ENCODE data around the gene PNPLA8. TPM values are rescaled to one million over a fixed set of nuclear protein-coding genes. Genes with fewer than 3 reads are reported as not detected.

PNPLA8 gene
- total RNA-seq, 2 donors from 2014 or later = 14.1 to 28.8 TPM

DNA sequence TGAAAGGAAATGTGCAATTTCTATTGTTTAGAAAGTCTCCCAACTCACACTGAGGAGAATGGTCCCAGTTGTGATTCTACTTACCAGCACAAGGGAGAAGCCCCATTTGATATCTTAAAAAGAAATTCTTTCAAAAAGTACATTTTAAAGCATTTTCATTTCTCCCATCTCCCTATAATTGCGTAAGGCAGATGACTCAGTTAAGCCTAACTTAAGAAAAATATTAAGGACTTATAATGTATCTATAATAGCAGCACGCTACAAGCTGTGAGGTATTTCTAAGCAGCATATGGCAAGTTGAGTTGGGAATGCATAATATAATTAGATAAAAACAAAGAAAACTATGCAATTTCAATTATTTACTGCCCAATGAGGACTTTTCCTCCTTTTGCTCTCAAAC lies 61.2 kb downstream of the PNPLA8 start:
- Histone ChIP-seq H3K9me3 (no peaks in the 10 kb centered on the region), H3K27ac (no peak overlapping the region), H3K4me1 (no peaks in the 10 kb centered on the region), H3K36me3 (no peaks in the 10 kb centered on the region), H3K9ac (ENCODE audit: low read depth in 2 of 2, low read length in 2 of 2) (no peak overlapping the region), H3K4me3 (no peak overlapping the region), H3K27me3 (no peaks in the 10 kb centered on the region)
- TF ChIP-seq, protein P1, sequence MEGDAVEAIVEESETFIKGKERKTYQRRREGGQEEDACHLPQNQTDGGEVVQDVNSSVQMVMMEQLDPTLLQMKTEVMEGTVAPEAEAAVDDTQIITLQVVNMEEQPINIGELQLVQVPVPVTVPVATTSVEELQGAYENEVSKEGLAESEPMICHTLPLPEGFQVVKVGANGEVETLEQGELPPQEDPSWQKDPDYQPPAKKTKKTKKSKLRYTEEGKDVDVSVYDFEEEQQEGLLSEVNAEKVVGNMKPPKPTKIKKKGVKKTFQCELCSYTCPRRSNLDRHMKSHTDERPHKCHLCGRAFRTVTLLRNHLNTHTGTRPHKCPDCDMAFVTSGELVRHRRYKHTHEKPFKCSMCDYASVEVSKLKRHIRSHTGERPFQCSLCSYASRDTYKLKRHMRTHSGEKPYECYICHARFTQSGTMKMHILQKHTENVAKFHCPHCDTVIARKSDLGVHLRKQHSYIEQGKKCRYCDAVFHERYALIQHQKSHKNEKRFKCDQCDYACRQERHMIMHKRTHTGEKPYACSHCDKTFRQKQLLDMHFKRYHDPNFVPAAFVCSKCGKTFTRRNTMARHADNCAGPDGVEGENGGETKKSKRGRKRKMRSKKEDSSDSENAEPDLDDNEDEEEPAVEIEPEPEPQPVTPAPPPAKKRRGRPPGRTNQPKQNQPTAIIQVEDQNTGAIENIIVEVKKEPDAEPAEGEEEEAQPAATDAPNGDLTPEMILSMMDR (IDR thresholded peaks at IDR 0.05) = no peak
- no peak for DNase-seq
- intact Hi-C loops (cut with DNase I) = no loop called here

DNA sequence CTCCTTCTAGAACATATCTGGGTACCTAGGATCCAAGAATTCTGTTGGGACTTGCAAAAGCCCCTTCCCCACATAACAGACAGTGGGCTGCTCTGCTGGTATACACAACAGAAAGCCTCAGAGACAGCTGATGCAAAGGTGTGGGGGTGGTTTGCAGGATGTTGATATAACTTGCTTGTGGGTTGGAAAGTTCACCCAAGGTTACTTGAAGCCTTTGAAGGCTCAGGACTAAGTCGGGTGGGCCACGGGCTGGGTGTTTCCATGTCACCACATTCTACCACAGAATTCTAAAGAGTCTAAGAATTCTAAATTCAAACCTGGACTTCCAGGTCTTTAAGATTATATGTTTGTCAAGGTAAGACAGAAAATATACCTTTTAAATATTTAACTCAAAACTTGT lies 62.3 kb downstream of the PNPLA8 start:
- TF ChIP-seq, protein P1 (IDR thresholded peaks at IDR 0.05) = no peak
- no peaks in the 10 kb centered on the region for H3K9me3 ChIP-seq
- no peak overlapping the region for H3K9ac ChIP-seq (ENCODE audit: low read depth in 2 of 2, low read length in 2 of 2)
- H3K27ac ChIP-seq = no peak overlapping the region
- H3K4me1 ChIP-seq = no peaks in the 10 kb centered on the region
- intact Hi-C loops (cut with DNase I) = no loop called here
- no peaks in the 10 kb centered on the region for H3K27me3 ChIP-seq
- no peak overlapping the region for H3K4me3 ChIP-seq
- H3K36me3 ChIP-seq = no peaks in the 10 kb centered on the region
- no peak for DNase-seq

DNA sequence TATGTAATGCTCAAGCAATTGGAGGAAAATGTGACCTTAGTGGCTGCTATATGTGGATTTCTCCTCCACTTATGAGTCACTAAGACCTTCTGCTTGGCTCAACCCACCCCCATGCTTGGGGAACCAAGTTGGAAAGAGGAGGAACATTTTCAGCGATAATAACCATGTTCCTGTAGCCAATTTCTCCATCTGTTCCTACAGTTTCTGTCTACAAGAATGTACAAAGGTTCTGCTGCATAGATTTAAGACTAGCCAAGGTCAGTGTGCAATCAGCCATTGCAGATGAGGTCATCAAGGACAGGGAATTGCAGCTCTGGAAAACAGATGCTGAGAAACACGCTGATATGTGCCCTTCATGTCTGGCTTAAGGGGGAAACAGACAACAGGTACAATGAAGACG lies 64.1 kb downstream of the PNPLA8 start:
- Histone ChIP-seq H3K36me3 (no peaks in the 10 kb centered on the region), H3K4me1 (no peaks in the 10 kb centered on the region), H3K27me3 (peaks cover 12% of the 10 kb centered on the region), H3K27ac (no peak overlapping the region), H3K9me3 (no peaks in the 10 kb centered on the region), H3K4me3 (no peak overlapping the region), H3K9ac (ENCODE audit: low read depth in 2 of 2, low read length in 2 of 2) (no peak overlapping the region)
- DNase-seq = no peak
- TF ChIP-seq, protein P1 (IDR thresholded peaks at IDR 0.05) = no peak
- intact Hi-C loops (cut with DNase I) = no loop called here

GRCh38 chr7:108460964-108461363 lies 65.0 kb downstream of the PNPLA8 start:
- Histone ChIP-seq H3K9me3 (no peaks in the 10 kb centered on the region), H3K9ac (ENCODE audit: low read depth in 2 of 2, low read length in 2 of 2) (no peak overlapping the region), H3K27ac (no peak overlapping the region), H3K36me3 (no peaks in the 10 kb centered on the region), H3K4me3 (no peak overlapping the region), H3K27me3 (peaks cover 19% of the 10 kb centered on the region), H3K4me1 (no peaks in the 10 kb centered on the region)
- DNase-seq = no peak
- TF ChIP-seq, protein P1 (IDR thresholded peaks at IDR 0.05) = no peak
- intact Hi-C loops (cut with DNase I) = no loop called here

DNA sequence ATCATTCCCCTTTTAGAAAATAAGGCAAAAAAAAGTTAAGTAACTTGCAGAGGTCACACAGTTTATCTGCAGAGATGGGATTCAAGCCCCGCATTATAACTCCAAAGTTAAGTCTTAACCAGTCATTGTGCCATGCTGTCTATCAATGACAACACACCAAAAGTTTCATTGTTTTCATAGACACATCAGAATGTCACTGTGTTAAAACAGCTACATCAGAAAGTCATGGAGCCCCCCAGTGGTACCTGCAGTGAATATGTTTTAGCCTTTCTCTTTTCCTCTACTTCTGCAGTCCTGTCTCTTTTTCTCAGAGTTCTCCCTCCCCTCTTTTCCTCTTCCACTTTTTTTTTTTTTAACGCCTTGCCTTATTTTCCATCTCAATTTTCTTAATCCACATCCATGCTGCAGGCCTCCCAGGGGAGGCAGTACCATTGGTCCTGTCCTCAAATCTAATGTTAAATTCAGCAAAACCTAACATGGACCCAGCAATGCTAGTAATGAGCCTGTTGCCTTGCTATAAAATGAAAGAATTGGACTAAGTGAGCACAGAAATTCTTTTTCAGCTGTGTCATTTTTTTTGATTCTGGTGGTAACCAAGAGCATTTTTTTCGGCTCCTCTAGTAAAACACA lies 65.9 kb downstream of the PNPLA8 start:
- Histone ChIP-seq H3K9ac (ENCODE audit: low read depth in 2 of 2, low read length in 2 of 2) (no peak overlapping the region), H3K27ac (no peak overlapping the region), H3K36me3 (no peaks in the 10 kb centered on the region), H3K4me1 (peaks cover 3% of the 10 kb centered on the region), H3K4me3 (no peak overlapping the region), H3K27me3 (peaks cover 28% of the 10 kb centered on the region), H3K9me3 (no peaks in the 10 kb centered on the region)
- TF ChIP-seq, protein P1 (IDR thresholded peaks at IDR 0.05) = no peak
- no peak for DNase-seq
- intact Hi-C loops (cut with DNase I) = loop anchor here (10.0 kb wide), 1 partner anchor 275 kb away; no protein-coding TSS in a partner anchor

Measured in colonic mucosa (tissue), 4 donors.